Measurements from ENCODE around the gene HSPH1. TPM values are rescaled to one million over a fixed set of nuclear protein-coding genes. Genes with fewer than 3 reads are reported as not detected.

Gene HSPH1
- total RNA-seq, 1 donor from 2014 or later, result 122 TPM

GRCh38 chr13:31090096-31090495, 71.6 kb downstream of the HSPH1 start:
- peaks cover 86% of the 10 kb centered on the region for H3K27me3 Mint-ChIP-seq
- no peaks in the 10 kb centered on the region for H3K36me3 Mint-ChIP-seq (ENCODE audit: insufficient read depth)
- no peaks in the 10 kb centered on the region for H3K9me3 Mint-ChIP-seq (ENCODE audit: low read depth)
- no peak overlapping the region for H3K27ac Mint-ChIP-seq
- DNase-seq (ENCODE audit: low spot score, unreplicated experiment), result no peak
- peaks cover 26% of the 10 kb centered on the region for H3K4me1 Mint-ChIP-seq (ENCODE audit: low read depth)
- TF ChIP-seq CTCF (IDR thresholded peaks at IDR 0.05; ENCODE audit: unreplicated experiment), result no peak
- no peak overlapping the region for H3K4me3 Mint-ChIP-seq (ENCODE audit: low read depth)

- H3K9me3 Mint-ChIP-seq (ENCODE audit: low read depth), result no peaks in the 10 kb centered on the region
These were observed 72.1 kb downstream of the HSPH1 start for GRCh38 chr13:31089649-31090048.

GRCh38 chr13:31088826-31089420, 72.8 kb downstream of the HSPH1 start:
- H3K4me1 Mint-ChIP-seq (ENCODE audit: low read depth), result peaks cover 26% of the 10 kb centered on the region
- TF ChIP-seq CTCF (IDR thresholded peaks at IDR 0.05; ENCODE audit: unreplicated experiment), result no peak
- H3K9me3 Mint-ChIP-seq (ENCODE audit: low read depth), result no peaks in the 10 kb centered on the region
- no peaks in the 10 kb centered on the region for H3K36me3 Mint-ChIP-seq (ENCODE audit: insufficient read depth)
- no peak for DNase-seq (ENCODE audit: low spot score, unreplicated experiment)
- H3K27me3 Mint-ChIP-seq, result peaks cover 86% of the 10 kb centered on the region
- no peak overlapping the region for H3K27ac Mint-ChIP-seq
- no peak overlapping the region for H3K4me3 Mint-ChIP-seq (ENCODE audit: low read depth)

More at GRCh38 chr13:31089649-31090048, 72.1 kb downstream of the HSPH1 start:
- no peak for TF ChIP-seq CTCF (IDR thresholded peaks at IDR 0.05; ENCODE audit: unreplicated experiment)
- H3K4me1 Mint-ChIP-seq (ENCODE audit: low read depth), result peaks cover 26% of the 10 kb centered on the region
- no peaks in the 10 kb centered on the region for H3K36me3 Mint-ChIP-seq (ENCODE audit: insufficient read depth)
- peaks cover 86% of the 10 kb centered on the region for H3K27me3 Mint-ChIP-seq
- H3K4me3 Mint-ChIP-seq (ENCODE audit: low read depth), result no peak overlapping the region
- DNase-seq (ENCODE audit: low spot score, unreplicated experiment), result no peak
- no peak overlapping the region for H3K27ac Mint-ChIP-seq

Other genes starting within 250 kb of the HSPH1 start
- gene TEX26, start 229.2 kb downstream of the HSPH1 start, total RNA-seq, result not detected in 2 replicates
- gene B3GLCT, start 38.1 kb upstream of the HSPH1 start, total RNA-seq, result 6.6 and 6.7 TPM in 2 replicates